Adrenal gland (tissue), 19 donors: Measurements from ENCODE around the gene SBF1. TPM values are rescaled to one million over a fixed set of nuclear protein-coding genes. Genes with fewer than 3 reads are reported as not detected.
A peak's percentile ranks its signal among the peaks of the same experiment; 100 is the strongest.

ENCODE experiments used
- DNase-seq, 7 donors: peaks; one replicate each; pipeline ENCODE4 v3.0.0-alpha.2; 2019 to 2020
- H3K27ac ChIP-seq, 5 donors: fragments of 200-600 bp; sonication (generic) in 4 of 5; 1 replicate in 3 of 5; 2 replicates in 2 of 5; pipeline versions ENCODE4 v1.5.1 to v1.8.0; 2016 to 2020; ENCODE audit warnings: mild to moderate bottlenecking in 1 of 5
- H3K27me3 ChIP-seq: fragments of 200-600 bp; 2 replicates; pipeline ENCODE4 v1.8.0; 2021
- H3K36me3 ChIP-seq, 2 donors: fragments of 200-600 bp; replicated peaks in 1 of 2; 1 replicate in 1 of 2; 2 replicates in 1 of 2; pipeline versions ENCODE4 v1.5.1 to v1.8.0; 2018 to 2022
- H3K4me1 ChIP-seq, 2 donors: fragments of 200-600 bp; replicated peaks in 1 of 2; 1 replicate in 1 of 2; 2 replicates in 1 of 2; pipeline versions ENCODE4 v1.5.1 to v1.8.0; 2018 to 2021
- H3K4me3 ChIP-seq, 4 donors: fragments of 200-600 bp; sonication (generic) in 3 of 4; one replicate each; pipeline ENCODE4 v1.5.1; 2016 to 2018
- H3K9me3 ChIP-seq, 3 donors: fragments of 200-600 bp; sonication (generic) in 1 of 3; replicated peaks in 1 of 3; 1 replicate in 2 of 3; 2 replicates in 1 of 3; pipeline versions ENCODE4 v1.5.1 to v1.8.0; 2016 to 2021
- POLR2A ChIP-seq, 2 donors: fragments of 450-650 bp; IDR thresholded peaks; one replicate each; pipeline ENCODE4 v1.6.1; 2017; ENCODE audit warnings: antibody characterized with exemption in 2 of 2, mild to moderate bottlenecking in 2 of 2, moderate library complexity in 1 of 2
- WGBS, 4 donors: extraction: QIAGEN DNeasy Blood & Tissue Kit in 2 of 4; methylation state at CpG; one replicate each; pipeline versions ENCODE4 v1.1.5 to v1.1.7; 2013 to 2017; 5-methylcytosine and 5-hydroxymethylcytosine counted together
- intact Hi-C, 2 donors: fragments of 100-400 bp; cut with DNase I; formaldehyde crosslinking; loops; one replicate each; pipeline versions ENCODE4 v1.14.1 to v1.15.0; 2022 to 2023
- long read RNA-seq, 10 donors: library from polyadenylated mRNA in 3 of 10; unstranded in 2 of 10; stranded (forward) in 1 of 10; transcript quantifications; one replicate each; pipeline ENCODE4 v2.0.0 and lab custom pipeline, GENCODE V29; 2021 to 2026
- polyA plus RNA-seq, 3 donors: library from polyadenylated mRNA; stranded (reverse); fragments of 200-250 nt in 2 of 3; fragments of 350-450 nt in 1 of 3; fragmentation: Illumina TruSeq in 1 of 3; extraction: RNeasy Lipid Tissue Mini Kit (QIAGEN cat#74804) in 1 of 3; gene quantifications; one replicate each; pipeline ENCODE4 v1.2.3, GENCODE V29; 2013 to 2014
- total RNA-seq, 9 donors: library from RNA; depleted of rRNA in 4 of 9; stranded (reverse); fragments of >200 nt in 4 of 9; fragments of 120-200 nt in 1 of 9; fragmentation: NEBNext Ultra II Directional in 1 of 9; extraction: Animal tissue kit (Norgen Biotek cat#: 25700) in 1 of 9; gene quantifications; one replicate each; pipeline versions ENCODE4 v1.1.0 to v1.2.4, GENCODE V29; 2013 to 2023
- TF ChIP-seq, protein P1 (sequence below), 6 experiments: fragments of 450-650 bp in 4 of 6; fragments of 200-600 bp in 2 of 6; sonication (generic) in 1 of 6; IDR thresholded peaks; 1 replicate in 5 of 6; 2 replicates in 1 of 6; pipeline versions ENCODE4 v1.5.1 to v1.8.0; 2016 to 2021; ENCODE audit warnings: antibody characterized with exemption in 6 of 6, mild to moderate bottlenecking in 2 of 6, moderate library complexity in 1 of 6
- donor health status: healthy with polysubstance abuse.
- donor health status: Bipolar disorder and iron deficiency.
- donor health status: DM: yes; HTN: yes; CAD: no.
- donor health status: DM: no; HTN: no; CAD: no.
- donor health status: DM: no; HTN: no; CAD: no.
- donor health status: DM: yes; HTN: yes; CAD: no.

The SBF1 gene
- total RNA-seq = 100 to 1,000 TPM in 1 of 9 donors, 10 to 100 TPM in 8; 23.7 to 101 (median 79.2) TPM
- 100 to 1,000 TPM in 1 of 3 donors, 10 to 100 TPM in 1, 1 to 10 TPM in 1; 8.4 to 117 (median 66.5) TPM for polyA plus RNA-seq
- long read RNA-seq, donor 1 = 0 reads
- long read RNA-seq, donor 2, partial matches to known transcripts = 5 of 7 reads
- long read RNA-seq, donor 2, other reads (novel, unspliced or antisense) = 0 of 7 reads
- long read RNA-seq, donor 3, partial matches to known transcripts = 0 of 1 reads
- long read RNA-seq, donor 3, other reads (novel, unspliced or antisense) = 0 of 1 reads
- long read RNA-seq, donor 4, partial matches to known transcripts = 3 of 4 reads
- long read RNA-seq, donor 4, other reads (novel, unspliced or antisense) = 1 of 4 reads
- long read RNA-seq, donor 5, full-length matches to known transcripts = 59 of 148 reads
- long read RNA-seq, donor 5, partial matches to known transcripts = 46 of 148 reads
- long read RNA-seq, donor 5, other reads (novel, unspliced or antisense) = 43 of 148 reads
- long read RNA-seq, donor 6, partial matches to known transcripts = 1 of 9 reads
- long read RNA-seq, donor 6, other reads (novel, unspliced or antisense) = 6 of 9 reads
- long read RNA-seq, donor 7 = 0 reads
- long read RNA-seq, donor 8 = 0 reads
- long read RNA-seq, donor 9 = 0 reads
- long read RNA-seq, donor 10, partial matches to known transcripts = 0 of 1 reads
- long read RNA-seq, donor 10, other reads (novel, unspliced or antisense) = 0 of 1 reads

GRCh38 chr22:50474710-50475651 is at the start of gene SBF1:
SBF1 (minus strand) TSS chr22:50475035; CDS start chr22:50474840, 195 bp downstream.
- Histone ChIP-seq H3K27ac (peak within 1 kb of the TSS in 4 of 5 donors; percentile 50 to 94 (median 79)), H3K9me3 (no peaks in the 10 kb centered on the region), H3K4me1 (peaks cover 24 to 46% of the 10 kb centered on the region in 2 donors), H3K27me3 (peaks cover under 1% of the 10 kb centered on the region), H3K36me3 (no peaks in the 10 kb centered on the region), H3K4me3 (peak within 1 kb of the TSS; percentile 1 to 99 (median 55))
- intact Hi-C loops = no loop called here
- peak; percentile 89 to 95 (median 92) for DNase-seq
- TF ChIP-seq POLR2A (IDR thresholded peaks at IDR 0.05) = peak; percentile 76 to 79
- TF ChIP-seq, protein P1, sequence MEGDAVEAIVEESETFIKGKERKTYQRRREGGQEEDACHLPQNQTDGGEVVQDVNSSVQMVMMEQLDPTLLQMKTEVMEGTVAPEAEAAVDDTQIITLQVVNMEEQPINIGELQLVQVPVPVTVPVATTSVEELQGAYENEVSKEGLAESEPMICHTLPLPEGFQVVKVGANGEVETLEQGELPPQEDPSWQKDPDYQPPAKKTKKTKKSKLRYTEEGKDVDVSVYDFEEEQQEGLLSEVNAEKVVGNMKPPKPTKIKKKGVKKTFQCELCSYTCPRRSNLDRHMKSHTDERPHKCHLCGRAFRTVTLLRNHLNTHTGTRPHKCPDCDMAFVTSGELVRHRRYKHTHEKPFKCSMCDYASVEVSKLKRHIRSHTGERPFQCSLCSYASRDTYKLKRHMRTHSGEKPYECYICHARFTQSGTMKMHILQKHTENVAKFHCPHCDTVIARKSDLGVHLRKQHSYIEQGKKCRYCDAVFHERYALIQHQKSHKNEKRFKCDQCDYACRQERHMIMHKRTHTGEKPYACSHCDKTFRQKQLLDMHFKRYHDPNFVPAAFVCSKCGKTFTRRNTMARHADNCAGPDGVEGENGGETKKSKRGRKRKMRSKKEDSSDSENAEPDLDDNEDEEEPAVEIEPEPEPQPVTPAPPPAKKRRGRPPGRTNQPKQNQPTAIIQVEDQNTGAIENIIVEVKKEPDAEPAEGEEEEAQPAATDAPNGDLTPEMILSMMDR (IDR thresholded peaks at IDR 0.05) = no peak
- 2 to 32% (median 3%) methylated on average over 3 to 97 of the region's 97 CpGs for WGBS, 4 donors

DNA sequence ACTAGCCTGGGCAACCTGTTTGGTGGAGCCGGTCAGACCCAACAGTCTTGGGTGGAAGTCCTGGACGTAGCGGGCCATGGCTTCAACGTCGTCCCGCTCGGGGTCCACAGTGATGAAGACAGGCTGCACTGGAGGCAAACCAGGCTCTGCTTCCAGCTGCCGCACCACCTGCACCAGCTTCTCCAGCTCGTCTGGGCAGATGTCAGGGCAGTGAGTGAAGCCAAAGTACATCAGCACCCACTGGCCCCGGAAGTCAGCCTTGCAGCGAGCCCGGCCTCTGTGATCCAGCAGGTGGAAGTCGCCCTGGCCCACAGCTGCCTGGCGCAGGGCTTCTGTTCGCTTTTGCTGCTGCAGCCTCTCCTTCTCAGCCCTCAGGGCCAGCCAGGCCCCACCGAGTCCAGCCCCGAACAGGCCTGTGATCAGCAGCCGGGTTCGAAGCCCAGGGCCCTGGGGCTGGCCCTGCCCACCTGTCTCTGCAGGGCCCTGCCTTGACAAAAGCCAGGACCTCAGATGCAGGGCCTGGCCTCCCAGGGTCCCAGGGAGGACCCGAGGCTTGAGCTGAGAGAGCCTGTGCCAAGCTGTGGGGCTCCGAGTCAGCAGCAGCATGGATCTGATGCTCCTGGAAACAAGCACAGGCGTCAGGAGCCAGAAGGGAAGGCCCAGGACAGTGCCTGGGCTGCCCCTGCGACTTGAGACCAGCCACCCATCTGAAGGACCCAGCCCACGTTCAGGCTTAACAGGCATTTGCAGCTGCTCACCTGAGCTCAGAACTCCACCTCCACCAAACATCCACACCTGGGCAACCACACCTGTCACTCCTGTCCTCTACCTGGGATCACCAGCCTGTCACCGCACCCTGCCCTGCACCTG is 49.2 kb upstream of the SBF1 start:
- Histone ChIP-seq H3K9me3 (no peaks in the 10 kb centered on the region), H3K4me3 (peak overlapping the region in 1 of 4 donors; percentile 83), H3K27ac (peak overlapping the region in 2 of 5 donors; percentile 91 to 97), H3K27me3 (no peaks in the 10 kb centered on the region), H3K4me1 (peaks cover 20 to 23% of the 10 kb centered on the region in 2 donors), H3K36me3 (peaks cover 0 to 37% of the 10 kb centered on the region in 2 donors)
- TF ChIP-seq, protein P1 (IDR thresholded peaks at IDR 0.05) = no peak
- TF ChIP-seq POLR2A (IDR thresholded peaks at IDR 0.05) = no peak
- WGBS, 4 donors = 79 to 87% (median 81%) methylated on average over 4 to 25 of the region's 25 CpGs
- intact Hi-C loops = no loop called here
- peak in 3 of 7 donors; percentile 26 to 61 (median 44) for DNase-seq

DNA sequence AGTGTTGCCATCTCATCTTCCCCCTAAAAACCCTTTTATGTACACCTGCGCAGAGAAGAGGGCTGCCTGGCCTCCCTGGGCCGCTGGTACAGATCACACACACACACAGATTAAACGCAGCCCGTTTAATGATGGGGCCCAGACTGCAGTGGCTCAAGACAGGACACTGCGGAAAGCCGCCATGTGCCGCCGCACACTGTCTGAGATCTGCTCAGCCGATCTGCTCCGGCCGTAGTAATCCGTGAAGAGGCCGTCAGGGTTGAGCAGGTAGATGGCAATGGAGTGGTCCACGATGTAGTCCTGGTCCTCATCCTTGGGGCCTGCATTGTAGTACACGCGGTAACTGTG is 48.6 kb upstream of the SBF1 start:
- 88 to 100% (median 93%) methylated on average over 1 to 16 of the region's 16 CpGs for WGBS, 4 donors

More for the DNA sequence above, 48.6 kb upstream of the SBF1 start:
- Histone ChIP-seq H3K4me1 (peaks cover 20 to 23% of the 10 kb centered on the region in 2 donors), H3K27ac (no peak overlapping the region), H3K9me3 (no peaks in the 10 kb centered on the region), H3K36me3 (peaks cover 0 to 44% of the 10 kb centered on the region in 2 donors), H3K27me3 (no peaks in the 10 kb centered on the region), H3K4me3 (no peak overlapping the region)
- intact Hi-C loops = no loop called here
- no peak for TF ChIP-seq POLR2A (IDR thresholded peaks at IDR 0.05)
- TF ChIP-seq, protein P1 (IDR thresholded peaks at IDR 0.05) = no peak
- DNase-seq = peak in 1 of 7 donors; percentile 37
